HT-29 (cell line): ENCODE measurements around the gene DIO1. TPM values are rescaled to one million over a fixed set of nuclear protein-coding genes. Genes with fewer than 3 reads are reported as not detected.

Source experiments
- DNase-seq: peaks from one replicate; pipeline ENCODE4 v3.0.0-alpha.2; 2015; ENCODE audit warnings: low spot score
- total RNA-seq: library from RNA; depleted of rRNA; stranded (reverse); fragments of >200 nt; shearing (Covaris generic); gene quantifications from 2 replicates; pipeline ENCODE4 v1.2.3, GENCODE V29; 2014

DIO1 gene
- total RNA-seq, 1 experiment from 2014 or later: not detected

DNA sequence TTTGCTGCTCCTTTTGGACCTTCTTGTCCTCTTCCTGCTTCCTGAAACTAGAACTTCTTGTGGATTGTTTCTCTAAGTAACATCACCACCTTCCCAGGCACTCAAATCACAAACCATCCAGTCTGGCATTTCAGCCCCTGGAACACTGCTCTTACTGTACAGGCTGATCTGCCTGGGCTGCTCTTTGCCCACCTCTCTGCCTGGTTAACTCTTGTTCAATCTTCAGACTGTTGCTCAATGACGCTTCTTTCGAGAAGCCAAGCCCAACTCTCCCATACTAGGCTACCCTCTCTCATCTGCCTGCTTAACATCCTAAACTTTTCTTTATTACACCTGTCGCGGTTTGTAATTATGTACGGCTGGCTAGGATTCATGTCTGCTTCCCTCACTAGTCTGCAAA lies 657 bp downstream of the DIO1 start:
- DNase-seq: no peak

DNA sequence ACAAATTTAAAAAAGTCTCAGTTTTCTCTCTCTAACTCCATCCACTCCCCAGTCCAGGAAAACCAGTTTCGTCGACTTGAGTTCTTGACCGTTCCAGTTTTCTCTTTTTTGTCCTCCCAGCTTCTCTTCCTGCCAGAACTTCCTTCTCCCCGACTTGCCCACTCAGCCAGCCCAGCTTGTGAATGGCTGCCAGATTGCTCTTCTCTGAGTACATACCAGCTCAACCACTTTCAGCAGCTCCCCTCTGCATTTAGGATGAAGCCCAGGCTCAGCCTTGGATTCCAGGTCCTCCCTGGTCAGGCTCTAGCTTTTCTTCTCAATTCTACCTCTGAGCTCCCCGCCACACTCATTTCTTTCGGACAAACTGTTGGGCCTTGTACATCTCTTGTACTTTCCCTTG lies 1.4 kb downstream of the DIO1 start:
- no peak for DNase-seq

DNA sequence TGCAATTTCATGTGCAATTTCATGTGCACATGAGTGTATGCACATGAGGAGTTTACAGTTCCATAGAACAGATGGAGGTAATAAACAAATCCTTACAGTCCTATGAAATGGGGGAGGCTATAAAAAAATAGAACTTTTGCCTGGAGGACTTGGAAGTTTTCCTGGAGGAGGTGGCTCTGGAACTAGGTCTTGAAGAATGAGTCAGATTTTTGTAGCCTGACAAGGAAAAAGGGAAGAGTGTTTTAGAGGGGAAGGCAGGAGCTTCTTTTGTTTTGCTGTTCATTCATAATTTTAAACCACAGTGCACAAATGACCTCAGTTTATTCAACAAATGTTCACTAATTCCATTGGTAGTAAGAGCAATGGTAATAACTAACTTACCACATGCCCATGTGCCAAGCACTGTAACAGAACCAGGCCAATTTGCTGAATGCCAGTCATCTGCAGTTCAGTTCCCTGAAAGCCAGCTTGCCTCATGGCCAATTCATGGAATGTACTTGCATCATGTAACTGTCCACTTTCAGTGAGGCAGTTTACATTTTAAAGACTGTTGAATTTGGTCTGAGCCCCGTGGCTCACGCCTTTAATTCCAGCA lies 2.7 kb downstream of the DIO1 start:
- no peak for DNase-seq

DNA sequence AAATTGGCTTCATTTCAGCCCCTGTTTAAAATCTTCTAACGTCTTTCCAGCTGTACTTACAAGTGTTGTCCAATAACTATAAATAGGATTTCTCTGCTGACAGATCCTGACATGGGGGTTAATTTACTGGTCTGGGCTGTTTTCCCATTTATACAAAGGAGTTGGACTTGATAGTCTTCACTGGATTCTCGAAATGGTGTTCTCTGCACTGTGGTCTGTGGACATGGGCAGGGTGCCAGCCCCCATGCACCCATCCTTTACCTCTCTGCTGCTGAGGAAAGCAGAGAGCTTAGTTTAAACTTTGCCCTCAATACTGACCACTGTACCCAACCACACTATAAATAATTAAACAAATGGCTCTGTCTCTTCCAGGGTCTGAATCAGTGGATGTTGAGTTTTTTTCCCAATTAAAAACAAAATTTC lies 5.2 kb downstream of the DIO1 start:
- DNase-seq: peak; percentile 49

DNA sequence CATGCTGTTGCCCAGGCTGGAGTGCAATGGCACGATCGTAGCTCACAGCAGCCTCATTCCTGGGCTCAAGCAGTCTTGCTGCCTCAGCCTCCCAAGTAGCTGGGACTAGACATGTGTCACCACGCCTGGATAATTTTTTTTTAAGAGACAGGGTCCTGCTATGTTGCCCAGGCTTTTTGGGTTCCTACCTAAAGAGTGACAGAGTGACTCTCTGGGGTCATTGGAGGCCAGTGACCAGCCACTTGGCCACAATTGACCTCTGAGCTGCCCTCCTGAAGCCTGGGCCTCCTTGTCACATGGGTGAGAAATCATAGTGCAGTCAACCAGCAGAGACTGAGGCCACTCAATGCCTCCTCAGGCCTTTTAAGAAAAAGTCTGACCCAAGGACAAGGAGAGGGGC lies 5.7 kb downstream of the DIO1 start:
- no peak for DNase-seq

DNA sequence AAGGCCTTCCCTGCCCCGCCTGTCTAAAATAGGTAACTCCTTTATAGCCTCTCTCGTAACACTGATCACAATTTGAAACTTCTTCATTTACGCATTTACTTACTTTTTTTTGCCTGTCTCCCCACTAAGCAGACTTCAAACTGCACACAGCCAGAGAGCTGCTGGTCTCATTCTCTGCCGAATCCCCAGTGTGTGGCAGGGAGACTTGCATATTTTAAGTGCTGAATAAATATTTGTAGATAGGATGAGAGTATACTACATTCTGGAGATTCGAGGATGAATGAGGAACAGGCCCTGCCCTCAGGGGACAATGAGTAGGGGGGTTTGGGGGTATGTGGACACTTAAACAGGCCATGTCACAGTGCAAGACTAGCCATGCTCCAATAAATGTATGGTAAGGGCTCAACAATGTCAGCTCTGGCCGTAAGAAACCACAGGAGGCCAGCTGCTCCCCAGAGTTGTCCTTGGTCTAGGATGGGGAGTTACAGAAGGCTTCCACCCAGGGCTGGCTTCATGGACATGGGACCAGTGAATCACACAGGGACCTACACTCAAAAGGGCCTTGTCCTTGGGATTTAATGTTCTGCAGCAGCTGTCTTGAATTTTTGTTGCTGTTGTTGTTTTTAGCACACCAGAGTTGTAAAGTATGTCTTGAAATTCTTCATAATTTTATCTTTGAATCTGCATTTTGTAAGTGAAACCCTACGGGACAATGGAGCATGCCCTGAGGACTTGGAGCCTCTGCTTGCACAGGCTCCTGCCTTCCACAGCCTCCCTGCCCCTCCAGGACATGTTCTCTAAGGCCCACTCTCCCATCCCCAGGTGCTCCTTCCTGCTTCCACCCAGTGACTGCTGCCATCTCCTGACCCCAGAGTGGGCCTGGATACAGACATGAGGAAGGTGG lies 8.5 kb downstream of the DIO1 start:
- no peak for DNase-seq

DNA sequence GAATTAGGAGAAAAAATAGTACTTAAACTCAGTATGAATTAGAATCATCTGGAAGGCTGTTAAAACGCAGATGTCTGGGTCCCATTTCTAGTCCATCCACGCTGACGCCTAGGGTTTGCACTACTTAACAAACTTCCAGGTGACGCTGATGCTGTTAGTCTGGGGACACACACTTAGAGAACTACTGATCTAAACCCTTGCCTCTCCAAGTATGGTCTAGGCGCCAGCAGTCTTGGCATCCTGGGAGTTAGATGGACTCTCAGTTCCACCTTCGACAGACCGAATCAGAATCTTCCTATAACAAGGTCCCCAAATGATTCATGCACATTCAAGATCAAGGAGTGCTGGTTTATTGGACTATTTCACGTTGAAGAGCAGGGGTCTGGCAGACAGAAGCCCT lies 11.5 kb downstream of the DIO1 start:
- no peak for DNase-seq

DNA sequence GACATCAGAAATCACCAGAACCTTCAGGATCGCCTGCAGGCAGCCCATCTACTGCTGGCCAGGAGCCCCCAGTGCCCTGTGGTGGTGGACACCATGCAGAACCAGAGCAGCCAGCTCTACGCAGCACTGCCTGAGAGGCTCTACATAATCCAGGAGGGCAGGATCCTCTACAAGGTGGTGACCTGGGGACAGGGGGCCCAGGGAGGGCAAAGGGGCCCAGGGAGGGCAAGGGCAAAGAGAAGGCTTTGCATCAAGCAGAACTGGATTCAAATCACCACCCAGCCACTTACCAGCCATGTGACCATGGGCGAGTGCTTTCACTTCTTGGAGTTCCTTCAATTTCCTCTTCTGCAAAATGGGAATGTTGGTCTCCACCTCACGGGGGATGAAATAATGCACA lies 12.1 kb downstream of the DIO1 start:
- no peak for DNase-seq

DNA sequence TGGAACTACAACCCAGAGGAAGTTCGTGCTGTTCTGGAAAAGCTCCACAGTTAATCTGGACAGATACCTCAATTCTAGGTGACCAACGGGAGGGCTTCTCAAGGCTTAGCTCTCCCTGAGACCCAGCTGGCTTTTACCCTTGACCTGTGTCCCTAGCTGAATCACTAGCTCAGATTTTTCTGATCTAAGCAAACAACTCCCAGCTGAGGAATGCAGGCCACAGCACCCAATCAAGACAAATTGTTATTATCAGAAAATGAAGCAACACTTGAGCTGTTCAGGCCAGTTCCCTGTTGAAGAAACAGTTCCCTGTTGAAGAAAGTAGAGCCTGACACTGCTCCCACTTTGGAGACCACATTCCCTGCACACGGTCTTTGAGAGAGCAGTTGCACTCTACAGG lies 16.0 kb downstream of the DIO1 start:
- DNase-seq: no peak

DNA sequence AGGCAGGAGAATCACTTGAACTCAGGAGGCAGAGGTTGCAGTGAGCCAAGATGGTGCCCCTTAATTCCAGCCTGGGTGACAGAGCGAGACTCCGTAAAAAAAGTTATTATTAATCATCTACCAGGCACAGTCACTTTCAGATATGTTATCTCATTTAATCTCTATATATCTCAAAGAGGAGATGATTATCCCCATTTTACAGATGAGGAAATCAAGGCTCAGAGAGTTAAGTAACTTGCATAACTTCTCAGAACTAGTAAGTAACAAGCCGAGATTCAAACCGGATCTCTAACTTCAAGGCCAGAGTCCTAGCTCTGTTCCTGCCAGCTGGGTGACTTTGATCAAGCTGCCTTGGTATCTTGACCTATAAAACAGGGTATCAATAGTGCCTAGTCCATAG lies 17.5 kb downstream of the DIO1 start:
- no peak for DNase-seq

DNA sequence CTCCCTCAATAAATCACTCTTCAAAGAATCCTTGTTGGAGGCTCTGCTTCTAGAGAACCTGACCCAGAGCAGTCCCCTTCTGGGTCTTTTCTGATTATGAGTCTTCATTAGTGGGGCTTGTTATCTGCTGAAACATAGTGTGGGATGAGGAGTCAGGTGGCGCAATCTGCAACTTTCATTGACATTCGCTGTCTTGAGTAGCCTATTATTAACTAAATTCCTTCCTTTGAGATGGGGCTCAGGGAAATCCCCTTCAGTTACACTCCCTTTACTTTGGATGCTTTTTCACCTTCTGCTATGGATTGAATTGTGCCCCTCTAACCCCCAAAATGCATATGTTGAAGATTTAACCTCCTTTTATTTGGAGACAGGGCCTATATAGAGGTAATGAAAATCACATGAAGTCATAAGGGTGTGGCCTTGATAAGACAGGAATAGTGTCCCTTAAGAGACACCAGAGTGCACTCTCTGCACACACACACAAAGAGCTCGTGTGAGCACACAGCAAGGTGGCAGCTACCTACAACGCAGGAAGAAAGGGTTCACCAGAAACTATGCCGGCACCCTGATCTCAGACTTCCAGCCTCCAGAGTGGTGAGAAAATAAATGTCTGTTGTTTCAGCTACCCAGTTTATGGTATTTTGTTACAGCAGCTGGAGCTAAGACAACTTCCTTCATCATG lies 19.5 kb downstream of the DIO1 start:
- DNase-seq: no peak

DNA sequence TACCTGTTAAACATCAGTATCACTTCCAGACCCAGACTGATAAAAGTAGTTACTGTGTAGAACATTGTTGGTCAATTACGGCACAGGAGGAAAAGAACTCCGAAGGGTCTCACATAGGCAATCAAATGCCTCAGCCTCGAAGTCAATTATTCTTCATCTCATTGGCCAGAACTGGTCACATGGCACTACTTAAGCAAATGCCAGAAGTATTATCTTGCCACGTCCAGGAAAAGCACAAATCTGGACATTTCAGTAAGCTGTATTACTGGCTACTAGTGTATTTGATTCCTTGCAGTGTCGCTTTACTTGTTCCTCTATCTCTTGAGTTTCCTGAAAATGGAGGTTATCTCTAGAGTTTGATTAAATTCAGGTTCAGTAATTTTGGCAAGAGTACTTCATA lies 24.4 kb downstream of the DIO1 start:
- no peak for DNase-seq

DNA sequence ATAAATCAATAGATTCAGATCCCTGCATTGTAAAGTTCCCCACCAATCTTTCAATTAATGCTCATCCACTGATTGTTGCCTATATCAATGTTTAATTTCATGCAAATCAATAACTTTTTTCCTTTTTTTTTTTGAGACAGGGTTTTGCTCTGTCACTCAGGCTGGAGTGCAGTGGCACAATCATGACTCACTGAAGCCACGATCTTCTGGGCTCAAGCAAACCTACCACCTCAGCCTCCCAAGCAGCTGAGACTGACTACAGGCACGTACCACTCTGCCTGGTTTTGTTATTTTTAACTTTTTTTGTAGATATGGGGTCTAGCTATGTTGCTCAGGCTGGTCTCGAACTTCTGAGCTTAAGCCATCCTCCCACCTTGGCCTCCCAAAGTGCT lies 25.7 kb downstream of the DIO1 start:
- DNase-seq: no peak

DNA sequence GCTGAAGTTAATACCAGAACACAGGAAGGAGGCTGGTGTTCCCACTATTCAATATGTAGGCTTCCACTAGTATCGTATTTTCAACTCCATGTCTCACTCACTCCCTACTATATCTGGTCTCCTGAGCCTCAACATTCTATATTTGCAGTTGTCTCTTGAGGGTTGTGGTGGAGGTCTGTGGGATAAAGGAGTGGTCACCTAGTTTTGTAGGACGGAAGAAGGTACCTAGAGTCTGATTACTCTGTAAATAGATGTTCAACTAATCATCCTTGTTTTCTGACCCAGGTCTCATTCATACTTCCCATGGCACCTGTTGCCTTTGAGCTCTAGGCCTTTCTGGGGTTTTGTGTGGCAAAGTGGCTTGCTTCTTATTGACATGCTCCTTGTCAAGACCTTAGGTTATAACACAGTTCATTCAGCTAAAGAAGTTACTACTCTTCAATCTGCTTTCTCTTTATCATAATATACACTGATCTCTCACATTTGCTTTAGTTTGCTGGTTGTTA lies 33.4 kb downstream of the DIO1 start:
- no peak for DNase-seq

DNA sequence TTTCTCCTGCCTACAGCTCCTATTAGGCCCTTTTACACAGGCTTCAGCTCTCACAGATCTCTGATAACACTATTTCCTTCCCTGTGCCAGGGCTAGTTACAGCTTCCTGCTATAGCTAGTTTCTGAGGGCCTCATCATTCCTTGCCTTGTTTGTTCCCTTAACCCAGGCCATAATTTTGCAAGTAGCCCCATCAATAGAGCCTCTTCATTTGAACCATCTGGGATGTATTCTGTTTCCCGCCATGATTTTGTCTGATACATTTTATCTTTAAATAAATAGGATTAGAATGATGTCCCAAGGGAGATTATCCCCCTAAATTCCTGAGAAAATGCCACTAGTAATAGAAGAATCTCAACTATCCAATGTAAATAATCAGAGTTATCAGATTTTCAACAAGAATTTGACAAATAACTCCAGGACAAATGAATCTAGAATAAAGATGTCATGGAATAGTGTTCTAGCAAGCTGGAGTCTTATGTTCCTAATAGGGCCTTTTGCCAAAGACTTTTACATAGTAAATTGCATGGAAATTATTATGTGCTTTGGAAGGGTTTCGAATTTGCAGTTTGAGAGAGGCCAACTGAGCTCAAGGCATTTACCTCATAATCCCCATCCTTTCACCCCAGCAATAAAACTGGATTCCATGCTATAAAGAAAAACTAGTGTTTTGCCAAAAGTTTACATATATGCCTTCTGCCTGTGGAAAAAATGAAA lies 35.4 kb downstream of the DIO1 start:
- no peak for DNase-seq

DNA sequence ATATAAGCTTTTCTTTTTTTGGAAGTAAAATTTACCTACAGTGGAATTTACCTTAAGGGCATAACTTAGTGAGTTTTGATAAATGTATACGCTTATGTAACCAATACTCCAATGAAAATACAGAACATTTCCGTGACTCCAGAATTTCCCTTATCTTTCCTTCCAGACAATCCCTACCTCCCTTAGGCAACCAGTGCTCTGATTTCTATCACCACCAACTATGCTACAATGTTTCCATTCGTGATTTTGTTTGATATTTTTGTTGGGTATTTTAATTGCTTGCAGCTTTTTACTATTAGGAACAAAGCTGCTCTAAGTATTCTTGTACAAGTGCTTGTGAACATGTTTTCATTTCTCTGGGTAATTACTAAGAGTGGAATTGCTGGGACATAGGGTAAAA lies 36.9 kb downstream of the DIO1 start:
- no peak for DNase-seq

DNA sequence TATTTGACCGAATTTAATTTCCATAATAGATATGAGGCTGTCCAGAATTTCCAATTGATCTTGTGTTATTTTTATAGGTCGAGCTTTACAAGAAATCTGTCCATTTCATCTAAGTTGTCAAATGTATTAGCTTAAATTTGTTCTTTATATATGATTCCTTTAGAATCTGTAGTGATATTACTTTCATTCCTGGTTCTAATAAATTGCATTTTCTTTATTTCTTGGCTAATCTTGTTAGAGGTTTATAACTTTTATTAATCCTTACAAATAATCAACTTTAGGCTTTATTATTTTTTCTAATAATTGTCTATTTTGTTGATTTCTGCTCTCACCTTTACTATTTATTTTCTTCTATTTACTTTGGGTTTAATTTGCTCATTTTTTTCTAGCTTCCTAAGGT lies 37.5 kb downstream of the DIO1 start:
- no peak for DNase-seq

DNA sequence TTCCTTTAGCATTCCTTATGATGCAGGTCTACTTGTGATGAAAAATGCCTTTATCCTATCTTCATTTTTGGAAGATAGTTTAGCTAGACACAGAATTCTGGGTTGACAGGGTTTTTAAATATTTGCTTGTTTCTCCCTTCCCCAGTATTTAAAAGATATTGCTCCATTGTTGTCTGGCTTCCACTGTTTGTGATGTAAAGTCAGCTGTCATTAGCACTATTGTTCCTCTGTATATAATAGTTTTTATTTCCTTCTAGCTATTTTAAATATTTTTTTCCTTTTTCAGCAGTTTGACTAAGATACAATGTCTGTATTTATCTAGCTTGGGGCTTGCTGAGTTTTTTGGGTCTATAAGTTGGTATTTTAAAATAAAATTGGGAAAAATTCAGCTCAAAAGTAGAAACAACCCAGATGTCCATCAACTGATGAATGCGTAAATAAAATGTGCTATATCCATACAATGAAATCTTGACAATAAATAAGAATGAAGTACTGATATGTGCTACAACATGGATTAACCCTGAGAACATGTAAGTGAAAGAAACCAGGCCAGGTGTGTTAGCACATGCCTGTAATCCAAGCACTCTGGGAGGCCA lies 40.3 kb downstream of the DIO1 start:
- DNase-seq: no peak

DNA sequence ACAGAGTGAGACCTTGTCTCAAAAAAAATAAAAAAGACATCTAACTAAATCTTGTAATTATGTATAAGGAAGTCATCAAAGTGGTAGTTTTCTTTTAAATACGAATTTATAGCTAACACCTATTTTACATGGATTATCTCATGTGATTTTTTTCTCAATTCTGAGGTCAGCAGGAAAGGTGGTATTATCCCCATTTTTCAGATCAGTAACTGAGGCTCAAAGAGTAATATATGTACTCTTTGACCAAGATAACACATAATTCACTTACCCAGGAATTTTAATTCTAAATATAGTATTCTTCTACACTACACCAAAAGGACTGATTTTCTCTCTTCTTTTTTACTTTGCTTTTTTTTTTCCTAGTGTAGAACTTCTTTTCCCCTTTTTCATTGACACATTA lies 42.4 kb downstream of the DIO1 start:
- DNase-seq: no peak

DNA sequence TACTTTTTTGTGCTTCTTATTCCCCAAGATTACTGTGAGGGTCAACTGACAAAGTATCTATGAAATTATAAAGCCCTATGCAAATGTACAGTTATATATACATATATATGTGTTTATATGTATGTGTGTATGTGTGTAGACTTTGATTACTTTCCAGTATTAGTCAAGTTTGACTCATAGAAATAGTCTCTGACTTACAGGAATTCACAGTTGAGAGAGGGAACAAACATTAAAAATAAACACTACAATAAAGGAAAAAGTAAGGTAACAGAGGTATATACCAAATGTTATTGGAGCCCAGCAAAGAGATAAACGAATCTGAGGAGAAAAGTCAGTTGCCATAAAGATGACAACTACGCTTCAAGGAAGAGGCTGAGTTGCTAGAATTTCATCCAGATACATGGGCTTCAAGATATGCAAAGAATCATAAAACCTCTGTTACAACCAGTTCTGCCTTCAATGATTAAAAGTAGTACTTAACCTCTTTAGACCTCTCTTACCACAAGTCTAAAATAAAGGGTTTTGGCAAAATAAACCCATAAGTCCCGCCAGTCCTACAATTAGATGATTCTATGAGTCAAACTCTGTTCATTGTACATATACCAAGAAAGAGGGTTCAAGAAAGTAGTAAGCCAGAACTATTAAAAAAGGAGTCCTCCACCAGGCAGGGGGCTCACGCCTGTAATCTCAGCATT lies 44.3 kb downstream of the DIO1 start:
- DNase-seq: no peak
